GM15510 (cell line): ENCODE data around the gene SSBP4.

Experiments
- POLR2A ChIP-seq: IDR thresholded peaks from 3 replicates; pipeline ENCODE4 v1.6.1; 2011; ENCODE audit warnings: borderline replicate concordance; ENCODE audit not compliant: insufficient read length; ENCODE audit errors: extremely low read depth

SSBP4 gene

DNA sequence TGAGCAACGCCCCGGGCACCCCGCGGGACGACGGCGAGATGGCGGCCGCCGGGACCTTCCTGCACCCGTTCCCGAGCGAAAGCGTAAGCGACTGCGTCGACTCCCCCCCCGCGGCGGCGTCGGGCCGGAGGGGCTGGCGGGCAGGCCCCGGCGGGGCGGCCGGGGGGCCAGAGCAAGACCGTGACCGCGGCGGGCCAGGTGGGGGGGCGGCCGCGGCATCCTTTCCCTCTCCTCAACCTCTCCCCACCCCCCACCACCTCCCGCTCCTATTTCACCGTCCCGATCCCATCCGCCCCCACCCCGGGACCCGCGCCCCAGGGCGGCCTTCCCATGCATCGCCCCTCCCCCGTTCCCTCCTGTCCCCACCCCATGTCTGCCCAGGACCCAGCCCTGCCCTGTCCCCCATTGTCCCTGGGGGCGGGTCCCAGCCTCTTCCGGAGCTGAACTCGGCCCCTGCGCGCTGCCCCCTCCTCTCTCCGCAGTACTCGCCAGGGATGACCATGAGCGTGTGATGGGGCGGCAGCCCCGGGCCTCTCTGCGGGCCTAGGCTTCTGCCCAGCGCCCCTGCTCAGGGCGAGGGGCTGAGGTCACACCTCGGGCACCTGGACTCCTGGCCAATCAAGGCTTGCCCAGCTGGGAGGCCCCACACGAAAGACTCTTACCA lies 14.7 kb downstream of the SSBP4 start:
- TF ChIP-seq POLR2A: peak; percentile 7

- TF ChIP-seq POLR2A: no peak
These were observed 15.4 kb downstream of the SSBP4 start for GRCh38 chr19:18434411-18435175.

- no peak for TF ChIP-seq POLR2A
These were observed 16.1 kb downstream of the SSBP4 start for GRCh38 chr19:18435178-18435841.

GRCh38 chr19:18435842-18436670 lies 16.9 kb downstream of the SSBP4 start:
- TF ChIP-seq POLR2A: no peak

GRCh38 chr19:18436671-18437490 lies 17.7 kb downstream of the SSBP4 start:
- peak; percentile 23 for TF ChIP-seq POLR2A

- peak; percentile 23 for TF ChIP-seq POLR2A
These were observed 18.5 kb downstream of the SSBP4 start, which contains the start of gene ISYNA1 for GRCh38 chr19:18437491-18438330. ISYNA1 (minus strand) TSS chr19:18438133; CDS start chr19:18437979, 154 bp downstream.

- no peak for TF ChIP-seq POLR2A
These were observed 19.3 kb downstream of the SSBP4 start for GRCh38 chr19:18438331-18439024.

DNA sequence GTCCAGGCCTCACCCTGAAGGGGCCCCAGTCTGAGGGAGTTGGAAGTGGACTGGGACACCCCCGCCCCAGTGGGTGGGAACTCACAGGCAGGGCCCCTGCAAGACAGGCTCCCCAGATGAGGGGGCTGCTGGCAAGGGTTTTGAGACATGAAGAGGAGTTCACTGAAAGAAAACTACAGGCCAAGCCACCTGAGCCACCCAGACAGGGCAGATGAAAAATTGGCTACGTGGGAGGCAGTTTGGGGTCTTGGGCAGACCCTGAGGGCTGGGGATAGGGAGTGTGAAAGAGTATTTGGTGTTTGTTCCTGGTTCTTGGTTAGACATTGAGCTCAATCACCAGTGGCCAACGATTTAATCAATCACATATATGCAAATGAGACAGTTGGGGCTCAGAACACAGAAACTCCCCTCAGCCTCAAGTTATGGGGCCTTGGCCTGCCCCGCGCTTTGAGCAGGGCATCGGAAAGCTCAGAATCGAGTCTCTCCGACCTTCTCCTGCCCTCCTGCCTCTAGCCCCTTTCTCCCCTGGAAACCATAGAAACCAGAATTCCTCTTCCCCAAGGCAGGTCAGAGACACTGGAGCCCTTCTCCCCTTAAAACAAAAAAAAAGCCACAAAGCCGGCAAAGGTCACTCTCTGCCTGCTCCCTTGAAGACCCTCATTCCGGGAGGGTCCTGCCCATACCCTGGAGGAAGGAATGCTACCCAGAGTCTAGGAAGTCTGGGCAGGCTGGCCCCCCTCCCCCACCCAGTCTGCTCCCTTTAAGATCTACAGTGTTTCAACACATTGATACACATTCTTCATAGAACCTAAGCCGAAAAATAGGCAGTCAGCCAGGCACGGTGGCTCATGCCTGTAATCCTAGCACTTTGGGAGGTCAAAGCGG lies 20.1 kb downstream of the SSBP4 start:
- TF ChIP-seq POLR2A: no peak

- TF ChIP-seq POLR2A: no peak
These were observed 20.7 kb downstream of the SSBP4 start for GRCh38 chr19:18439910-18440237.

GRCh38 chr19:18440415-18440877 lies 21.2 kb downstream of the SSBP4 start:
- TF ChIP-seq POLR2A: no peak
